ENCODE results near the gene CCDC12.

Gene CCDC12

DNA sequence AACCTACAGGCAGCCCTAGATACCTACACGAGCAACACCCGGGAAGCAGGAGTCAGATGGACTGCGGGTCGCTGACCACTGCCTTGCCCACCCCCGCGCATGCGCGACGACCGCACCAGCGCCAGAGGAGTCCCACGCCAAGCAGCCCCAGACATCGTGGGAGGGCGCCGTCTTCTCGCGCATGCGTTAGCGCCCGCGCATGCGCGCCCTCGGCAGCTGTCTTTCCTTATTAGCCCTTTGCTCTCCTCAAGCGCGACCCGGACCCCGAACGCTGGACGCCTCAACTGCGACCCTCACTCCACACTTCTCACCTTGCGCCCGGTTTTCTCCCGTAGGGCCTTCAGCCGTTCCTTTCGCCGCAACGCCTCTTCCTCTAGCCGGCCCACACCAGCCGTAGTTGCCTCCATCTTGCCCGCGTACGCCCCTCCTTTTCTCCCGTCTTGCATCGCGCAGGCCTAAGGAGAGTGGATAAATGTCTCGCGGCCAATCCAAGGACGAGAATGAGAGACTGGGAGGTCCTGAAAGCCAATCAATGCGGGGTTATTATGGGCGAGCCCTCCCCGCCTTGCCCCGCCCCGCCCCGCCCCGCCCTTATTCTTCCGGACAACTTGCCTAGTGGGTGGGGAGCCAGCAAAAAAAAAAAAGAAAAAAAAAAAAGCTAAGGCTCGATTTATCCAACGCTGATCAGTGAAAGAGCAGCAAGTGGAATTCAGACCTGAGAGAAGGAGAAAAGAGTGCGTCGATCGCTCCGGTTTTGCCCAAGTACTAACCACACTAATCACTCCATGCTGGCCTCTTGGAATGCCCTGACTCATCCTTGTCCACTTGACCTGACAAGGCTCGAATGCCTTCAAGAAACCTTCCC lies at the start of gene CCDC12:
CCDC12 (minus strand) TSS at position 420 of the 865 bp plus-strand sequence; CDS start at position 407, 13 bp downstream.
- DNase-seq (ENCODE audit: low read depth): peak; percentile 97

DNA sequence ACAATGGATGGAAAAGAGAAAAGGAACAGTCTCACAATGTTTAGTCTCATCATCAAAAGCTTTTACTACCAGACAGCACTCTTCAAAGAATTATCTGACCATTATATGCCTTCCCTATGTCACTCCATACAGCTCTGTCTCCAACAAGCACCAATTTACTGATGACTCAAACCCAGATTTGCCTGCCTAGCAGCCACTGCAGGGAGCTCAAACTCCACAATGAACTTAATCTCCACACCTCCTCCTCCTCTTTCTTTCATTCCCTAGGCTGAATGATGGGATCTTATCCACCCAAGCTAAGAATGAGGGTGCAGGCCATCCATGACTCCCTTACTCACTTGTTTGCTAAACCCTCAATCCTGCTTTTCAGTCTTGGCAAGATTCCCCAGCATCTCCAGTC lies 48.4 kb upstream of the CCDC12 start:
- DNase-seq (ENCODE audit: low read depth): no peak

DNA sequence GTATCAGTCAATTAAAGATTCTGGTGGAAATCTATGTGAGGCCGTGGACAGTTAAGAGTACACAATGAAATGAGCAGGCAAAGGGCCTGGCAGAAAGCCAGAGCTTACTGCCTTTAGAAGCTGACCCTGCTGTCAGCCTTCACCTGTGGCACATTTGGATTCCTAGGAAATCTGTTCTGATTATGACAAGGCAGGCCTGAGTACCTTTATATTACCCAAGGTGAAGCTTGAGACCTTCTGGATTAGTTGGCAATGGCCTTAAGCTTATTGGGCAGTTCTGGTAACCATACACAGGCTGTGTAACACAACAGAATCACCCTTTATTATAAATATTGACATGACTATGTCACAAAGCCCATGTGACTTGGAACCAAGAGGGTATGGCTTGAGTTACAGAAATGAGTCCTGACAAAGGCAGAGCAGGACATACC lies 46.1 kb upstream of the CCDC12 start:
- no peak for DNase-seq (ENCODE audit: low read depth)

DNA sequence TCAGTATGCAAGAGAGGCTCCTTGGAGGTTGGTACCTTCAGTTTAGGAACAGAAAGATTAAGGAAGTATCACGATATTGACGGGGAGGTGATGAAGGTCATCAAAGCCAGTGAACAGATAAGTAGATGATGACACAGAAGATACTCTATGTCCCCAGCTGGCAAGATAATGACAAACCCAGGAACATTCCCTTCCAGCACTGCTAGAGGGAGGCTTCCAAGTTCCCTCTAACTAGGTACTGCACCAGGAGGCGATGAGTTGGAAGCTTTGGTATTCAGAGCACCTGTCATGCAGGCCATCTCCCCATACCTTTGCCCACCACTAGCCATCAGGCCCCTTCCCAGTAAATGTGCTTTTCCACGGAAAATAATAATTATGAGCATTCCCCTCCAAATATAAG lies 43.8 kb upstream of the CCDC12 start:
- no peak for DNase-seq (ENCODE audit: low read depth)

DNA sequence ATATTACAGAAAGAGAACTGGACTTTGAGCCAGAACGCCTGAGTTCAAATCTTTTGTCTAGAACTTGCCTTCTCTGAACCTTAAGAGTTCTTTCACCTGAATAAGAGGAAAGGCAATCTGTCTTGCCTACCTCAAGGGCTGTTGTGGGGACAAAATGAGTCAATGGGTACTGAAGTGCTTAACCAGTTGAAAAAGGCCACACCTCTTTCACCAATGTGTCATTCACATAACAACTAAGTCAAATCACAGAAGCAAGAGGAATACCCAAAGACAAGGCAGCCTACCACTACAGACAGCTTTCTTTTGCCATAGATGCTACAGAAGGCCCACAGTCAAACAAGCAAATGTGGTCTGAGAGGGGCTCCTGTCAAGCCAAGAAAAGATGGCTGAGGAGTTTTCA lies 42.7 kb upstream of the CCDC12 start:
- no peak for DNase-seq (ENCODE audit: low read depth)

DNA sequence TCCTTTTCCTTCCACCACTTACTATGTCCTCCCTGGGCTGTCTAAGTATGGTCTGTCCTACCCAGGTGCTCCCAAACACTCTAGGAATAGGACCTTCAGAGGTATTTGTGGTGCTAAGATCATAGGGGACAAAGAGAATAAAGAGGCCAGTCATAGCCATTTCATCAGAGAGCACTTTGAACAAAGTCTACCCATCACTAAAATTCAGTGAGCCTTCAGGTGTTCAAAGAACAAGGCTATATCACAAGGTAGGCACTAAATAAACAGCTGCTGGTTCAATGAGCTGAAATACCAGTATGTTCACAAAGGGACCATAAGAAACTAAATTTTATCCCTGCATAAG lies 41.7 kb upstream of the CCDC12 start:
- no peak for DNase-seq (ENCODE audit: low read depth)

DNA sequence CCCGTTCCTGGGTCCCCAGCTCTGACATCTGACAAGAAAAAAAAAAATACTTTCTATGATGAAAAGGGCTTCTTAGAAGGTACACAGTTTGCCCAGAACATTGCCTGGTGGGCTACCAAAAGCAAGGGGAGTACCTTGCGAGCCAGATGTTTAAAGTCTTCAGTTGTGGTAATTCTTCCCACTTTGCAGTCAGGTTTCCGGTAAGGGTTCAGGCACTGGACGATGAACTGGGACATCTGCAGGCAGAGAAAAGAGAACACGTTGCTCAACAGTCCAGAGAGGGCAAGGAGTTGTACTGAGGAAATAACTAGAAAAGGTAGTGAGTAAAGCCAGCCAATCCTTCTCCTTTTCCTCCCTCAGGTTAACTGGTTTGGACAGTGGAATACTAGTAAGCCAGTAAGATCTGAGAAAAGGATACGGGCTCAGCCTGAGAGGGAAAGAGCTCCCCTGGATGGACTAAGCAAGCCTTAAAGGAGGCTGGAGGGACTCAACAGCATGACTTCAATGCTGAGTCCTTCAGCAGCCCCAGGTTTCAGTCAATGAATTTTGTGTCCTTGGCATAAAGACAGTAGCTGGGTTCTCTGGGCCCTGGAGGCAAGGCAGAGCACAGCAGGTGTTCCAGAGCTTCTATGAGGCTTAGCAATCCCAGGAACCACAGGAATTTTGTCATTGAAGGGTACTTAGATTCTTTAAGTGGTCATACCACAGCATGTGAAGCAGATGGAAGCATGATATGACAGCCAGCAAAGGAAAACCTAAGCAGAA lies 41.1 kb upstream of the CCDC12 start:
- DNase-seq (ENCODE audit: low read depth): no peak

DNA sequence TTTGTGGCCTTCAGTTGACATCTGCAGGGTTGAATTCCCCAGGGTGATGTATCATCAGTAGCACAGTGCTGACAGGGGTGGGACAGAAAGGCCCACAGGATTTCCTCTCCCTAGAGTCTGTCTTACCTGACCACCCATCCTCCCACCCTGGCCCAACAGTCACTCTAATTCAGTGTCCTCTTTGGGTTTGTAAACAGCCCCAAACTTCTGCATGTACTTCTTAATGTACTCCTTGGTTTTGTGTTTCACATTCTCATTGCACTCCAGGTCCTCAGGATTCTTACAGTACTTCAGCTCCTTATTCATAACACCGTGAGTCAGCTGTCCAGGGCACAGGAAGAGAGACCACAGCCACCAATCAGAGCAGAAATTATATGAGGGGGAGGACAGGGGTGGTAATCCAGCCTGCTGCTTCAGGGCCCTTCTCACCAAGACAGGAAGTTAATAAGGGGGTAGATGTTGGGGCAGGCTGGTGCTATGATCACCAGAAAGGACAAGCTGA lies 40.4 kb upstream of the CCDC12 start:
- DNase-seq (ENCODE audit: low read depth): peak; percentile 70

DNA sequence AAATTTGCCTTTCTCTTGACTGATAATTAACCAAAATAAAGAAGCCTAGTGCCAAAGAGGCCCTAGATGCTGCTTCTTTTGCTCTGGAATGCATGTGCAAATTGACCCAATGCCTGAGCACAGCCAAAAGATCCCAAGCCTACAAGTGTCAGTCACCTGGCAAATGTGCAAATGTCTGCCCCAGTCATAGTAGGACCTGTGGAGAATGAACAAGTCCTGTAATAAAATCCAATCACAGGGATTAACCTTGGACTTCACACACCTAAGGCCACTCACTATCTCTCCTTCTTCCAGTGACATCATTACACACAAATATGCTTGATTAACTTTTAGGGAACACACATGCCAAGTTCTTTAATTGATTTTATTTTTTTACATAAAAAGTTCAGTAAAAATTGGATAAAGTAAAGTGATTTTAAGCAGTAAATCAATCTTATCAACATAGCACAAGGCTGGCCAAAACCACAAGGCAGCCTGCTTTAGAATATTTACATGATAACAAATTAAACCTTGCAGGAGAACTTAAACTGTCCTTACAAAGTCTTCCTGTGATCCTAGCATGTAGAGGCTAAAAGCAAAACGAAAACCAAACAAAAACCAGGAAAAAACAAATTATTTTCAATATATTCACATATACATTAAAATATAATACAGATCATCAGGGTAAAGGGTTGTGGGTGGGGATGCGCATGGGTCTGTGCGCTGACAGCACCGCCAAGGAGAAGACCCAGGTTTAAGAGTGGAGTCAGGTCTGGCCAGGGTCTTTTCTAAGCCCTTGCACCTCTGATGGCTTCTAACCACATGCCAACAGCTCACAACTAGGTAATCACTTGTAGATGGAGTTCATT lies 39.8 kb upstream of the CCDC12 start:
- DNase-seq (ENCODE audit: low read depth): no peak

DNA sequence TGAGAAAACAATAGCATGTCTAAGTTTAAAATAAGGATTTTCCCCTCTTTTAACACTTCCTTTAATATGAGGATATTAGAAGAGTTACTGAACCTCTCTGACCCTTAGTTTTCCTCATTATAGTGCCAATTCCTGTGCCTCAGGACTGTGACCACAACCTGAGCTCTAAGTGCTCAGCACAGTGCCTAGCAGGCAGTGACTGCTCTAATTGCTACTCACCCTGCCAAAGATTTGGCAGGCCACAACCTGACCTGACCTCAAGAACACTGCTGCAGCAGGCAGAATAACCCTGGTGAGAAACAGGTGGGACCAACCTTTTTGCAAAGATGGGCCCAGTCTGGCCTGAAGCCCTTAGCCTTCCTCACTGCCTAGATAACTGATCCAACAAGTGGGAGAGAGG lies 38.6 kb upstream of the CCDC12 start:
- DNase-seq (ENCODE audit: low read depth): no peak

DNA sequence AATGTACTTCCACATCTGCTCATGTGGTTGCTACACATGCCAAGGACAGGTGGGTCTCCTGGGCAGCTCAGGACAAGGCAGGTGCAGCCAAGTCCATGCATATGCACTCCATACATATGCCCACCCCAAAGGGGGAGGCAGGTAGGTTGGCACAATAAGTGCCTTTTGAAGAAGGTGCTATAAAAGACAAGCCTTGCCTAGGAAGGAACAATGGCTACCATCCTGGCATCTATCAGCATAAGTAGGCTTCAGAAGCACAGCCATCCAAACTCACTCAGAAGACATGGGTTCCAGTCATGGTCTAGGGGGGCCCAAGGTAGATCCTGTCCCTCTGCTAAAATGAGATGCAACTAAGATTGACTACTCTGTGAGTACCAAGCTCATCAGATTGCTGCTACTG lies 37.5 kb upstream of the CCDC12 start:
- no peak for DNase-seq (ENCODE audit: low read depth)

DNA sequence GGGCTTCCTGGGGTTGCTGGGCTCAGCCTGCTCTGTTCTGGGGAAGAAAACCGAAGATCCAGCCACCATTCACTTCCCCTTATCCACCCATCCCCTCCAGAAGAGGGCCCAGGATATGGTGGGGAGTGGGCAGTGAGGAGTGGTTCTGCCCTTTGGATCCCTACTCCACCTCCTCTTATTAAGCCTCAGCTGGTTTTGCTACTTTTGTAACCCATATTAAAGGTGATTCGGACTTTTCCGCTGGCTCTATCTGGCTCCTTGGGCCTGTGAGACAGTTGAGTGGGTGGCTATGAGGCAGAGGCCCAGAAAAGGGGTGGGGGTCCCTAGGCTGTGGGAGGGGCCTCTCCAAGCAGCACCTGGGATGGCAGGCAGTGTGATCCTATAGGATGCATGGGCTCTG lies 36.7 kb upstream of the CCDC12 start:
- no peak for DNase-seq (ENCODE audit: low read depth)

DNA sequence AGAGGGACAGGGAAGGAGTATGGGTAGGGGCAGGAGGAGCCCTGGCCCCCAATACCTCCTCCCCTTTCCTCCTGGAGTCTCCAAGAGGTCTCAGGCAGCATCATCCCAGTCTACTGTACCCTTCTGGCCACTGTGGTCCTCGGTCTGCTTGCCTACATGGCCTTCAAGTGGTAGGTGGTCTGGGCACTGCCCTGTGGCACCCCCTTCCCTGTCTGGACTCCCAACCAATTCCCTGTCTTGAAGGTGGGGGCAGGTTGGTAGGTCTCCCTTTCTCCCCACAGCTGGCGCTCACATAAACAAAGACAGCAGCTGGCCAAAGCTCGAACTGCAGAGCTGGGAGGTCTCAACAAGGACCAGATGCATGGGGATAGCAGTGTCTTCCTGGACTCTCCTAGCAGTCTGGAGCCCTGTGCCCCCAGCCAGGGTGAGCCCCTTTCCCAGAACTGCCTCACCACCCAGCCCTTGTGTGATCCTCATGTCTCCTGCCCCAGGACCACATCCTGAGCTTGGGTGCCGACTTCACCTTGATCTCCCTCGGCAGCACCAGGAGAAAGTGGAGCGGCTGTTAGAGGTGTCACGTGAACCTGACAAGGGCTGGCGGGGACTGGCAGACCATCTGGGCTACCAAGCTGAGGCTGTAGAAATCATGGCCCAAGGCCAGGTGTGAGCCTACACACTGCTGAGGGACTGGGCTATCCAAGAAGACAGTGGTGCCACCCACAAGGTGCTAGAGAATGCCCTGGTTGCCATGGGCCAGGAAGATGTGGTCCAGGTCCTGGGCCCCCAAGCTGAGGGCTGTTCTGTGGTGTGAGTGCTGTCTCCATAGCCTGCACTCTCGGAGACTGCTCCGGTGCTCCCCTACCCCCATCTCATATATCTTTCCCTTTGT lies 36.0 kb upstream of the CCDC12 start:
- no peak for DNase-seq (ENCODE audit: low read depth)

DNA sequence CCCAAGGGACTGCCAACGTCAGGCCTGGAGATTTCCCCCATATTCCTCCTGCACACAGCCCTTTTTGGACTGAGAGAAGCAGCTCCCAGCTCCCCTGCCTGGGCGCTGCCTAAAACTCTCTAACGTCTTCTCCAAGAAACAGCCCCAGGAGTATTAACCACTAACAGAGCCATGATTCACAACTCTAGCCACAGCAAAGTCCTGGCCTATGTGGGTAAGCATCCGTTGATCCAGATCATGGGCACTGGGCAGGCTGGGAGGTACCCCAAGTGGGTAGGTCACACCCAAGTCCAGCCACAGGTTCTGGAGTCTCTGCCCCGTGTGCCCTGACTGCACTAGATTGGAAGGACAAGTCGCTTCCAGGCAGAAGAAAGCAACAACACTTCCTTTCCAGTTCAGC lies 34.8 kb upstream of the CCDC12 start:
- no peak for DNase-seq (ENCODE audit: low read depth)

DNA sequence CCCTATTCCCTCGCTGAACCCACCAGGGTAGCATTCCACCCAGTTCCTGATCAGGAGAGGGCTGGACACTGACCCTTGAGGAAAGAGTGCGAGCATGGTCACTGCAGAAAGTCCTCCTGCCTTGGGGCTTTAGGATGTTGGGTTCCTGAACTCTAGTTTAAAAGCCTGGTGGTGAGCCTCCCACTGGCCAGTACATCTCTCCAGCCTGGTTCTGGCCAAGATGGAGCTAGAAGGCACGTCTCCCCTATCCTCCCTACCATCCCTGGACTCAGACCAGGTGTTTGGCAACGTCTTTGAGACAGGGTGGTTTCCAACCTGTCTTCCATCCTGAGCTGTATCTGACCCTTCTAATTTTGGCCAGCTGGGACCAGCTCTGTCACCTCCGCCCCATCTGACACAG lies 34.4 kb upstream of the CCDC12 start:
- DNase-seq (ENCODE audit: low read depth): no peak

DNA sequence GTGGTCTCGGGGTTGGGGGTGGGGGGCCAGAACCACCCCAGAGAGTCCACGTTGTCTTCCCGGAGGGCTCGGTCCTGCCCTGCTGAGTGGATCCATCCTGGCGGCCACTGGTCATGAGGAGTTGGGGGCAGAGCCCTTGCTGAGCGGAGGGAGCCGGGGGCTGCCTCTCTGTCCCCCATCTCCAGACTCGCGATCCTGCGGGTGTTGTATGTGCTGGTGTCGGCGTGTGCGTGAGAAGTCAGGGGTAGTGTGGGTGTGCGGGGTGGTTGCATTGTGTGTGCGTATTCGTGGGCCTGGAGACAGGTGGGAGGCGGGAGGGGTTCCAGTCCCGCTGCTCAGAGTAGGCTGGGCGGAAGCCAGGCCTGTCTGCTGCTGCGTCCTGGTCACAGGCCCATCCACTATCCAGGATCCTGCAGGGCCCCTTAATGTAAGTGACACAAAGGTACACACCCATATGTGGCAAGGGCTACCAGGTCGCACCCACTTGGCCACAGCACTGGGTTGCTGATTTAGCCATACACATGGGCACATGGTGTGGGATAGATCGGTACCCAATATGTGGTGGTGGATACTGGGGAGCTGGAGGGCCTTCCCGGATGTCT lies 33.7 kb upstream of the CCDC12 start:
- no peak for DNase-seq (ENCODE audit: low read depth)

DNA sequence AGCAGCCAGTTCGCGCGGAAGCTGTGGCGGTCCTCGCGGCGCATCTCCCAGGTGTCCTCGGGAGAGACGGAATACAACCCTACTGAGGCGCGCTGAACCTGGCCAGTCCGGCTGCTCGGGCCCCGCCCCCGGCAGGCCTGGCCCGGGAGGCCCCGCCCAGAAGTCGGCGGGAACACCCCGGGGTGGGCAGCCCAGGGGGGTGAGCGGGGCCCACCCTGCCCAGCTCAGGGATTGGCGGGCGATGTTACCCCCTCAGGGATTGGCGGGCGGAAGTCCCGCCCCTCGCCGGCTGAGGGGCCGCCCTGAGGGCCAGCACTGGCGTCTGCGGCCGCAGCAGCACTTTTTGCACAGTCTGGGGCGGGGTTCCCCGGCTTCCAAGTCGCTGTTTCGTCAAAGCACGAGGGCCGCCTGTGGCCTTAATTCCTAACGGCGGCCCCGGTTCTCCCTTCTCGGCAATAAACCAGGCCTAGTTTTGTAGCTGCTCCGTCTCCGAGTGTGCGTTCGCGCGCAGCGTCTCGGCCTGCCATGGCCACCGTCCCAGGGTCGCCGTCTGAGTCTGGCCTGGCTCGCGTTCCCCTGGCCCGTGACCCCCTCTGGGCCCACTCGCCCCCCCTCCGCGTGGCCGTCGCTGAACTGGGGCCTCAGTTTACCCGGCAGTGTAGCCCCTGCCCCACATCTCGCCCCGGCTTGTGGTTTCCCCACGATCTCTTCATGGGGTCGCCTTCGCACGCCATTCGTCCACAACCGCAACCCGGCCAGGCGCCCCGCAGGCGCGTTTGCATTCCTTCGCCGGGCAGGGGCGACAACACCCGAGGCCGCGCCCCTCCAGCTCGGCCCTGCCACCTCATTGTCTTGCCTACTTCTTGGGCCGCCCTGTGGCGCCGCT lies 32.9 kb upstream of the CCDC12 start:
- peak; percentile 60 for DNase-seq (ENCODE audit: low read depth)

DNA sequence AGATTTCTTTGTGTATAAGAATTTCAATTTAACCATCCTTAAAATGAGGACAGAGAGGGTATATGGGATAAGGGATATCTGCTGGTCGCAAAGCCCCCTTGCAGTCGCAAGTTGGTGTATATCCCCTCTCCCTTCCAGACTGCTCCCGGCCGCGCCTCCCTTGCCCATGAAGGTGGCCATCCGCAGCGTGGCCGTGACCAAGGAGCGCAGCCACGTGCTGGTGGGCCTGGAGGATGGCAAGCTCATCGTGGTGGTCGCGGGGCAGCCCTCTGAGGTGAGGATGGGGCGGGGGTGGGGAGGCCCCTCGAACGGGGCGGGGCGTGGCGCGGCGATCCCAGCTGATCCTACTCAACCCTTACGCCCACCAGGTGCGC lies 32.3 kb upstream of the CCDC12 start:
- no peak for DNase-seq (ENCODE audit: low read depth)

DNA sequence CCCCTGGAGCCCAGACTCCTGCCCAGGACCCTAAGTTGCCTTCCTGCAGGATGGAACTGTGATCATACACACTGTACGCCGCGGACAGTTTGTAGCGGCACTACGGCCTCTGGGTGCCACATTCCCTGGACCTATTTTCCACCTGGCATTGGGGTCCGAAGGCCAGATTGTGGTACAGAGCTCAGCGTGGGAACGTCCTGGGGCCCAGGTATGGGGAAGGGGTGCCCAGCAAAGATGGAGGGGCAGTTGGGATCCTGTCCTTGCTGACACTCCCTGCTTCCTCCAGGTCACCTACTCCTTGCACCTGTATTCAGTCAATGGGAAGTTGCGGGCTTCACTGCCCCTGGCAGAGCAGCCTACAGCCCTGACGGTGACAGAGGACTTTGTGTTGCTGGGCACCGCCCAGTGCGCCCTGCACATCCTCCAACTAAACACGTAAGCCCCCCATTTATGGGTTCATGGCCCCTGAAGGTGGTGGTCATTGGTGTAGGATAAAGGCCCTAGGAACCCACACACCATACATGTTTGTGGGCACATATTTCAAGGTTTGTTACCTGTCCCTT lies 31.8 kb upstream of the CCDC12 start:
- no peak for DNase-seq (ENCODE audit: low read depth)

Data from non-pigmented ciliary epithelial cell (primary cell).